GM12891 (cell line): Measurements from ENCODE around the gene SMIM44.

Source experiments
- POLR2AphosphoS5 ChIP-seq: IDR thresholded peaks from 2 replicates; pipeline ENCODE4 v1.6.1; 2011; ENCODE audit warnings: low read depth, low read length, control low read depth
- POU2F2 ChIP-seq: IDR thresholded peaks from 2 replicates; pipeline ENCODE4 v1.6.1; 2011; ENCODE audit warnings: low read depth, mild to moderate bottlenecking, control low read depth, low read length, moderate library complexity
- TAF1 ChIP-seq: IDR thresholded peaks from 2 replicates; pipeline ENCODE4 v1.6.1; 2011; ENCODE audit warnings: low read depth, low read length, control low read depth

GRCh38 chr19:3469638-3470499 lies 13.4 kb downstream of the SMIM44 start:
- no peak for TF ChIP-seq TAF1
- TF ChIP-seq POU2F2 = no peak
- 0 out of 2 replicates have a peak, but pooled peaks have one; percentile 31 for TF ChIP-seq POLR2AphosphoS5
